Mononuclear cell (primary cell): ENCODE results near the gene TGIF2. TPM values are rescaled to one million over a fixed set of nuclear protein-coding genes. Genes with fewer than 3 reads are reported as not detected.

Experiments
- H3K27me3 ChIP-seq: 2 replicates; pipeline ENCODE4 v1.6.0; 2011; ENCODE audit warnings: low read length, control low read depth; ENCODE audit not compliant: insufficient read depth
- H3K4me1 ChIP-seq: 2 replicates; pipeline ENCODE4 v1.5.1; 2011; ENCODE audit warnings: mild to moderate bottlenecking, low read length, control low read depth; ENCODE audit not compliant: insufficient read depth
- H3K4me3 ChIP-seq: 2 replicates; pipeline ENCODE4 v1.5.1; 2011; ENCODE audit warnings: mild to moderate bottlenecking, low read length, moderate library complexity
- H3K9me3 ChIP-seq: 2 replicates; pipeline ENCODE4 v1.5.1; 2011; ENCODE audit warnings: low read depth, mild to moderate bottlenecking, control low read depth, low read length
- total RNA-seq: library from RNA; depleted of rRNA; stranded (reverse); fragments of >200 nt; gene quantifications from one replicate; pipeline ENCODE4 v1.2.3, GENCODE V29; 2012

TGIF2 gene
- total RNA-seq, 1 donor, result 20.8 TPM

GRCh38 chr20:36641506-36641843 lies 68.1 kb downstream of the TGIF2 start:
- Histone ChIP-seq H3K9me3 (no peaks in the 10 kb centered on the region), H3K4me1 (peaks cover 34% of the 10 kb centered on the region), H3K27me3 (no peaks in the 10 kb centered on the region), H3K4me3 (no peak overlapping the region)

GRCh38 chr20:36642136-36642535 lies 68.7 kb downstream of the TGIF2 start:
- Histone ChIP-seq H3K9me3 (no peaks in the 10 kb centered on the region), H3K27me3 (no peaks in the 10 kb centered on the region), H3K4me1 (peaks cover 37% of the 10 kb centered on the region), H3K4me3 (no peak overlapping the region)

Other genes with a start within 250 kb of the TGIF2 start
- gene MYL9, start 32.1 kb upstream of the TGIF2 start, total RNA-seq, result 10.9 TPM
- gene RAB5IF, start 32.2 kb downstream of the TGIF2 start, total RNA-seq, result 96.2 TPM
- 25.3 TPM for gene SLA2, start 72.6 kb downstream of the TGIF2 start, total RNA-seq
- gene NDRG3, start 172.5 kb downstream of the TGIF2 start, total RNA-seq, result 19.0 TPM
- gene DSN1, start 200.2 kb downstream of the TGIF2 start, total RNA-seq, result 10.2 TPM